ENCODE results near the gene FBXO9. TPM values are rescaled to one million over a fixed set of nuclear protein-coding genes. Genes with fewer than 3 reads are reported as not detected.
"Not testable (repeated sequence)": the region's sequence is repeated elsewhere in the genome, so short reads cannot be mapped to it uniquely, and the experiment has no call there.

The FBXO9 gene
- total RNA-seq, 1 donor from 2014 or later, result 54.9 TPM

GRCh38 chr6:53044572-53044971 is 20.6 kb upstream of the FBXO9 start:
- ATAC-seq (no peak), DNase-seq (no peak)
- intact Hi-C loops (cut with micrococcal nuclease), result no loop called here

- no peak for ATAC-seq
- intact Hi-C loops (cut with micrococcal nuclease), result no loop called here
- no peak for DNase-seq
Measured at GRCh38 chr6:53045891-53046673, 19.1 kb upstream of the FBXO9 start.

- ATAC-seq, result no peak
- DNase-seq, result no peak
- intact Hi-C loops (cut with micrococcal nuclease), result no loop called here
Measured at GRCh38 chr6:53048431-53049195, 16.6 kb upstream of the FBXO9 start.

GRCh38 chr6:53049415-53049814 is 15.8 kb upstream of the FBXO9 start:
- intact Hi-C loops (cut with micrococcal nuclease), result no loop called here
- ATAC-seq (peak; percentile 35), DNase-seq (no peak)

- not testable (repeated sequence) for DNase-seq, ATAC-seq
- intact Hi-C loops (cut with micrococcal nuclease), result loop anchor here (10.0 kb wide), 1 partner anchor 167 kb away; no protein-coding TSS in a partner anchor
Measured at GRCh38 chr6:53052152-53052551, 13.1 kb upstream of the FBXO9 start.

GRCh38 chr6:53054532-53054931 is 10.7 kb upstream of the FBXO9 start:
- ATAC-seq (no peak), DNase-seq (no peak)
- intact Hi-C loops (cut with micrococcal nuclease), result loop anchor here (10.0 kb wide), 1 partner anchor 170 kb away; no protein-coding TSS in a partner anchor

GRCh38 chr6:53055873-53056272 is 9.3 kb upstream of the FBXO9 start:
- no peak for DNase-seq
- ATAC-seq, result no peak
- intact Hi-C loops (cut with micrococcal nuclease), result loop anchor here (10.0 kb wide), 1 partner anchor 171 kb away; no protein-coding TSS in a partner anchor

- intact Hi-C loops (cut with micrococcal nuclease), result loop anchor here (10.0 kb wide), 1 partner anchor 171 kb away; no protein-coding TSS in a partner anchor
- DNase-seq (no peak), ATAC-seq (no peak)
Measured at GRCh38 chr6:53056273-53056672, 8.9 kb upstream of the FBXO9 start.

GRCh38 chr6:53058388-53059195 is 6.6 kb upstream of the FBXO9 start:
- intact Hi-C loops (cut with micrococcal nuclease), result loop anchor here (10.0 kb wide), 1 partner anchor 174 kb away; no protein-coding TSS in a partner anchor

GRCh38 chr6:53059648-53060589 is 5.3 kb upstream of the FBXO9 start:
- ATAC-seq (no peak), DNase-seq (no peak)
- intact Hi-C loops (cut with micrococcal nuclease), result loop anchor here (10.0 kb wide), 1 partner anchor 175 kb away; no protein-coding TSS in a partner anchor

More at GRCh38 chr6:53058388-53059195, 6.6 kb upstream of the FBXO9 start:
- DNase-seq (no peak), ATAC-seq (peak; percentile 44)

- no peak for ATAC-seq
- no peak for DNase-seq
- intact Hi-C loops (cut with micrococcal nuclease), result no loop called here
Measured at GRCh38 chr6:53062169-53062539, 3.0 kb upstream of the FBXO9 start.

GRCh38 chr6:53064255-53064654 is 949 bp upstream of the FBXO9 start:
- DNase-seq; ATAC-seq; intact Hi-C loops (cut with micrococcal nuclease): not testable (repeated sequence)

GRCh38 chr6:53064726-53065265 is 408 bp upstream of the FBXO9 start:
- intact Hi-C loops (cut with micrococcal nuclease), result no loop called here
- ATAC-seq, result peak; percentile 86
- peak; percentile 97 for DNase-seq

- ATAC-seq (peak; percentile 4), DNase-seq (peak; percentile 67)
- intact Hi-C loops (cut with micrococcal nuclease), result no loop called here
Measured at GRCh38 chr6:53066077-53066417, 843 bp downstream of the FBXO9 start.

GRCh38 chr6:53066874-53067706 is 1.9 kb downstream of the FBXO9 start:
- no peak for ATAC-seq
- no peak for DNase-seq
- intact Hi-C loops (cut with micrococcal nuclease), result no loop called here

- DNase-seq (no peak), ATAC-seq (no peak)
- intact Hi-C loops (cut with micrococcal nuclease), result no loop called here
Measured at GRCh38 chr6:53067849-53068361, 2.7 kb downstream of the FBXO9 start.

GRCh38 chr6:53069427-53069826 is 4.2 kb downstream of the FBXO9 start:
- intact Hi-C loops (cut with micrococcal nuclease), result no loop called here
- no peak for DNase-seq
- ATAC-seq, result no peak

Measured in left ventricle myocardium superior (tissue), 1 donor.